SK-N-DZ (cell line): ENCODE results near the gene KCND2. TPM values are rescaled to one million over a fixed set of nuclear protein-coding genes. Genes with fewer than 3 reads are reported as not detected.
"Not testable (repeated sequence)": the region's sequence is repeated elsewhere in the genome, so short reads cannot be mapped to it uniquely, and the experiment has no call there.

ENCODE experiments used
- DNase-seq: peaks from one replicate; pipeline ENCODE4 v3.0.0-alpha.2; 2015; ENCODE audit warnings: low spot score
- polyA plus RNA-seq, 2 experiments: library from polyadenylated mRNA; depleted of rRNA; stranded (reverse); fragments of >200 nt; gene quantifications; 2 replicates each; pipeline ENCODE4 v1.2.3, GENCODE V29; 2014

The KCND2 gene
- polyA plus RNA-seq (2014; cell fraction: cytosol; rRNA removed), result 4.6 and 5.1 TPM in 2 replicates
- polyA plus RNA-seq (2014; cell fraction: nucleus; rRNA removed), result 2.4 and 2.8 TPM in 2 replicates

DNA sequence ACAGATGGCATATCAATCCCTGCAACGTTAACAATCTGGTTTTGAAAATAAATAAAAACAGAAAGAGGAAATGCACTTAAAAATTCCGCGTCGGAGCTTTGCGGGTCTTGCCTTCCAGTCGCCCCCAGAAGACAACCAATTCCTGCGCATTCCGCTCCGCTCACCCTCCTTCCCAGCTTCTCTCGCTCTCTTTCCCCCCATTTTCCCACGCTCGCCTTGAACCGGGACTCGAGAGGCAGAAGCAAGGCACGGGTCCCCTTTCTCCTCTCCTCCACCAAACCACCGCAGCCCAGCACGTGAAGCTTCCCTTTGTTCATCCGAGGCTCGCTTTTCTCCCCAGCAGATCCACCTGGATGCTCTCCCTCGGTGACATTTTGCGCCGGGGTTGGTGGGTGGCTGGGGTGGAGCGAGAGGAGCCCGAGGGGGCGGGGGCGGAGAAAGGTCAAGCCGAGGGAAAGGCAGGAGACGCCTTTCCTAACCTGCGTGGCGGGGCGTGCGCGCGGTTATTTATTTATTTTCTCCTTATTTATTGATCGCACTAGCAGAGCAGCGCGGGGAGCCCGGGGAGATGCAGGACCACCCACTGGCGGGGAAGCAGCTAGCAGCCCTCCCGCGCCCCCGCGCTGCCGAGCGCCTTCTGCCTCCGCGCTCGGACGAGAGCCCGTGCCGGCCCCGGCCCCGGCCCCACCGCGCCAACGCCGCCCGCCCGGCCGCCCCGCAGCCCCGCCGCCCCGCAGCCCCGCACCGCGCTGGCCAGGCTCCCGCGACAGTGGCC is at the start of gene KCND2:
TSS of gene KCND2 (plus strand) at position 475 of the 775 bp plus-strand sequence.
- DNase-seq, result peak; percentile 62

DNA sequence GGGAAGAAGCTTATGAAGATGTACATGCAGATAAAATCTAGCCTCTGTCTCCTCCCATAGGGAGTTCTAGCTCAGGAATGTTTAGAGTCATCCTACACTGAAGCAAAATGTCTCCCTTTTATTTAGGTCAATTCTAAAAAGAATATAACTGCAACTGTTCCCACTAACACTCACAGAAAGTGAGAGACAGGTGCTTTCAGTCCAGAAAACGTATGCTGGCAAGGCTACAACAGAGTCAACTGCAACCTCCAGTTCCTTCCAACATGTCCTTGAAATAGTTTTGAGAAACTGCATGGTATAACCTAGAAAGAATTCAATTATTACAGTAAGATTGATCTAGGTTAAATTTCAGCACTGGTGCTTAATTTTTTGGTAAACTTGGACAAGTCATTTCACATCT is 46.8 kb upstream of the KCND2 start:
- no peak for DNase-seq

DNA sequence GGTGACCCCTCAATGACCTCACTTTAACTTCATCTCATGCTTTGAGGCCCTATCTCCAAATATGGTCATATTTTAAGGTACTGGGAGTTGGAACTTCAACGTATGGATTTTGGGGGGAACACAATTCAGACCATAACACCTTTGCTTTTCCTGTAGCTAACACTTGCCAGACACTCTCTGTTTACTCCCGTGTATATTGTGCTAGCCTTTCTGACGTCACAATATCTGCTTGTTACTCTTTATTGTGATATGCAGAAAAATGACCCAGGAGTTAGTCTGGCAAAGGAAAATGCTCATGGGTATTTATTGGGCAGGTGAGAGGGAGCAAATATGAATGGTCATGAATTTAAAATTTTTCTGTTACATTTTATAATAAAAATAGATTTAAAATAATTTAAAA is 45.7 kb upstream of the KCND2 start:
- peak; percentile 44 for DNase-seq

DNA sequence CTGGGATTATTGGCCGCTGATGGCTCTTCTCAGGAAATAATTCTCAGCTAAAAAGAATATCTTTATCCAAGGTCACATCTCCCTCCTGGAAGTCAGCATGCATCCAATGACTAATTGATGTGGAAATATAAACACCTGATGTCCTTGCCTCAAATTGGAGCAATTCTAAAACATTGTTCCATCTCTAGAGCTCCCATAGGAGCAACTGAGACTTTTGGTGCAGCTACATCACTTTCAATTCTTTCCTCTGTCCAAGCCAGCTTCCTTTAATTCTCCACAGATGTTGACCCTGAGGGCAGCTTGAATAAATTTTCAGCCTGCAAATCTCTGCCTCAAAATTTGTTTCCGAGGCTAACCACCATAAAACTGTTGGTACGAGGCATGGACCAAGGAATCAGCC is 43.9 kb upstream of the KCND2 start:
- no peak for DNase-seq

DNA sequence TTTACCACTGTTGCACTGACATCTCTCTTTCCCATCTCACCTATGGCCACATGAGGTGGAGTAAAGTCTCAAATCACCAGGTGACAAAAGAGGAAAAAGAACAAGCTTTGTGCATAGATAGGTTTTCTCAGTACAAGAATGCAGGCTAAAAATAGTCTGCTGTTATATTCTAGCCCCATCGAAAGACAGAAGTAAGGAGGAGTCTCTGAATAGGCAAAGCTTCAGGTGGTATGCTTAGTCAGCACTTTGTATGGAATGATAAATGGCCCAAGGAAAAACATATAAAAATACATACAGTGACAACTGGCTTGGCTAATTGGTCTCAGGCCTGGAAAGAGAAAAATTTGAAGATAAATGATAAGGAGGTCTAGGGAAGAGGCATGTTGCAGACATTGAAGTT is 39.6 kb upstream of the KCND2 start:
- no peak for DNase-seq

DNA sequence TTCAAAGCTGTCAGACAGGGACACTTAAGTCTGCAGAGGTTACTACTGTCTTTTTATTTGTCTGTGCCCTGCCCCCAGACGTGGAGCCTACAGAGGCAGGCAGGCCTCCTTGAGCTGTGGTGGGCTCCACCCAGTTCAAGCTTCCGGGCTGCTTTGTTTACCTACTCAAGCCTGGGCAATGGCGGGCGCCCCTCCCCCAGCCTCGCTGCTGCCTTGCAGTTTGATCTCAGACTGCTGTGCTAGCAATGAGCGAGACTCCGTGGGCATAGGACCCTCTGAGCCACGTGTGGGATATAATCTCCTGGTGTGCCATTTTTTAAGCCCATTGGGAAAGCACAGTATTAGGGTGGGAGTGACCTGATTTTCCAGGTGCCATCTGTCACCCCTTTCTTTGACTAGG is 32.6 kb upstream of the KCND2 start:
- not testable (repeated sequence) for DNase-seq

DNA sequence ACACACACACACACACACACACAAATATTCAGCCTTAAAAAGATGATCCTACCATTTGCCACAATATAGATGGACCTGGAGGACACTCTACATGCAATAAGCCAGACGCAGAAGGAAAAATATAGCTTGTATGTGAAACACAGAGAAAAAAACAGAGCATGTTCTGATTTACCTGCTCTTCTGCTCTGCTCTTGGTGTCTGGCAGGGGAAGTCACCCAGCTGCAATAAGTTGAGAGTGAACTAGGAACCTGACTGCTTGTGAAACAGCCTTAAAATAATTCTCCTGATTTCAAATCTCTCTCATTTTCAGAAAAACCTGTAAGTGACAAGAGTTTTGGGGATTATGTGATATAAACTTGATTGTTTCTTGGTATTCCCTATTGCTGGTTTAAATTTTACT is 31.0 kb upstream of the KCND2 start:
- no peak for DNase-seq

DNA sequence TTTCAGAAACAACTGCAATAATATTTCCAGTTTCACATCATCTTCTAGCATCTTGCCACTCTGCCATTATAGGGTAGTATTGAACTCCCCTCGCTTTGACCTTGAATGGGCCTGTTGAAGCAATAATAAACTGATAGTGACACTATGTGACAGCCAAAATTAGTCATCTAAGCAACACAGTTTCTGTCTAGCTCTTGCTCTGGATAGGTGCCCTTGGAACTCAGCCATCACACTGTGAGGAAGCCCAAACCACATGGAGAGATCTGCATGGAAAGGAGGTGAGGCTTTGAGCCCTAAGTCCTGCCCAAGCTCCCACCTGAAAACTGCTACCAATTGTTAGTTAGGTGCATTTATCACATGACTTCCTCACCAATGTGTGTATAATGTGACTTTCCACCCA is 18.1 kb upstream of the KCND2 start:
- no peak for DNase-seq

DNA sequence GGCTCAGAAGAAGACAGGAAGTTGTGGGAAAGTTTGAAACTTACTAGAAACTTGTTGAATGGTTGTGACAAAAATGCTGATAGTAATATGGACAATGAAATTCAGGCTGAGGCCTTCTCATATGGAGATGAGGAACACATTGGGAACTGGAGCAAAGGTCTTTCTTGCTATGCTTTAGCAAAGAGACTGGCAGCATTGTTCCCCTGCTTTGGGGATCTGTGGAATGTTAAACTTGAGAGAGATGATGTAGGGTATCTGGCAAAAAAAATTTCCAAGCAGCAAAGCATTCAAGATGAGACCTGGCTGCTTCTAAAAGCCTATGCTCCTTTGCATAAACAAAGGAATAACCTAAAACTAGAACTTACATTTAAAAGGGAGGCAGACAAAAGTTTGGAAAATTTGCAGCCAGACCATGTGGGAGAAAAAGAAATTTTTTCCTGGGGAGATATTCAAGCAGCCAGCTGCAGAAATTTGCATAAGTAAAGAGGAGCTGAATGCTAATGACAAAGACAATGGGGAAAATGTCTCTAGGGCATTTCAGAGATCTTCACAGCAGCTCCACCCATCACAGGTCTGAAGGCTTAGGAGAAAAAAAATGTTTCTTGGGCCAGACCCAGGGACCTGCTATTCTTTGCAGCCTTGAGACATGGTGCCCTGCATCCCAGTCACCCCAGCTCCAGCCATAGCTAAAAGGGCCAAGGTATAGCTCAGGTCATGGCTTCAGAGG is 16.5 kb upstream of the KCND2 start:
- no peak for DNase-seq

DNA sequence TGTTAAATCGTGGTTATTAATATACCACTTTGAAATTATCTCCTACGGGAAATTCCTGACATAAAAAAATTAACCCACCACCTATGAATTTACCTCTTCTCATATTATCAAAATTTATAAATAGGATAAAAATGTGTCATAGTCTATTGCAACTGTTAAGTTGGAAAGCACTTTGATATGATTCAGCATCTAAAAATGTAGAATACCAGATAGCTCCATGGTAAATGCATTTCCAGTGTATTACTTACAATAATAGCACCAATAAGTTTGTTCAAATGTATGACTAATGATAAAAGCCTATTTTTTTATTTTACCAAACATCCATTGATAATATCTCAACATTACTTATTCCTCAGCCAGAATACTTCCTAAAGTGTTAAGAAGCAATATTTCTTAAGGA is 13.6 kb upstream of the KCND2 start:
- no peak for DNase-seq

DNA sequence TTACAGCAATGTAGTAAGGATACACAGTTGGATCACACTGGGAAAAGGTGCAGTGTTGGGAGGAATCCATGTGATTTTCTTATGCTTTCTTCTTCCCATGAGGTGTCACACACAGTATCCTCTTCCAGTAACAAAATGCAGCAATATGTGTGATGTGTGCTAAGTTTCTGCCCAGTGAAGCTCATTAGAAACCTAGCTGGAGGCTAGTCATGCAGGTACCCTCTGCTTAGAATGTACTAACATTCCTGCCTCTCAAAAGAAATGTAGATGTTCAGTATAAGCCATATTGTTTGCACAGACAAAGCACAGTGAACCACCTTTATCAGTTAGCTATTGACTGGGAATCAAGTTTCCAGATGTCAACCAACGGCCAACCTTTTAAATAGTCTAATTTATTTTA is 12.9 kb upstream of the KCND2 start:
- DNase-seq, result no peak

DNA sequence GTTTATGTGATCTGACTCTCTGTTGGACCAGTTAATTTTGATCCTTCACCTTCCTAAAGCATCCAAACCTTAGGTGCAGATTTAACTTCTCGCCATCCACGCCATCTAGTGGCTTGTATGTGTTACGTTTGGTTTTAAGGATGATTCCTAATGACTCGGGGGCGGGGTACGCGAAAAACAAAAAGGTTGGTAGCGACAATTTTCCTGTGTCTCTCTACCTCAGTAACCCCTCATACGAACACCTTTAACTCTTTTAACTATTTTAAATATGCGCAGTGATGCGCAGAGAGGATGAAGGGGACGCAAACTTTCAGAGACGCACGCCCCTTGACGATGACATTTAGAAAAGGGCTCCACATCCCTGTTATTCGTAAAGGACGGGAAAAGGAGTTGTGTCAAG is 714 bp upstream of the KCND2 start:
- DNase-seq, result peak; percentile 77

DNA sequence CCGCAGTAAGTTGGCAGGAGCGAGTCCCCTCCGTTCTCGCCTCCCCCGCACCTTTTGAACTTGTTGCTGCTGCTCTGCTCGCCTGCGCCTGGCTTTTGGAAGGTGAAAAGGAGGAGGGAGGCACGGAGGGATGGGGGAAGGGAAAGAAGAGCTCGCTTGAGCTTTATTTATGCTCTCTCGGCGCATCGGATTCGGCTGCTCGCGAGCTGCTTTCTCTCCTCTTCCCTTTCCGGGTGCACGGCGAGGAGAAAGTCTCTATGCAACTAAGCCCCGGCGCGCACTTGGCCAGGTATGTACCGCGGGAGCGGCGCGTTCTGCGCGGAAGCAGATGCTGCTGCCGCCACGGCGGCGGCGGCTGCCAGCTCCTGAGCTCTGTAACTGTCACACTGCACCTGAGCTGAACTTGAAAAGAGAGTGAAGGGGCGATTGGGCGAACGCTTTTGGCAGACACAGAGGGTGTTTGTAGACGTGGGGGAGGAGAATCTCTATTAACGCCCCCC is 551 bp downstream of the KCND2 start:
- peak; percentile 61 for DNase-seq

DNA sequence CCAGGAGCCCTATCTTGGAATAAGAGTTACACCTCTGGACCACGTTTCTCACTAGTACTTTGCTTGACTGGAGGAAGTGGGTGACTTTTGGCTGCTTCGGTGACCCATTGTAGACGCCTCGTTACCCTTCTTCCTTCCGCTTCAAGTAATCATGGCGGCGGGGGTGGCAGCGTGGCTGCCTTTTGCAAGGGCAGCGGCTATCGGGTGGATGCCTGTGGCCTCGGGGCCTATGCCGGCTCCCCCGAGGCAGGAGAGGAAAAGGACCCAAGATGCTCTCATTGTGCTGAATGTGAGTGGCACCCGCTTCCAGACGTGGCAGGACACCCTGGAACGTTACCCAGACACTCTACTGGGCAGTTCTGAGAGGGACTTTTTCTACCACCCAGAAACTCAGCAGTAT is 1.5 kb downstream of the KCND2 start:
- no peak for DNase-seq

DNA sequence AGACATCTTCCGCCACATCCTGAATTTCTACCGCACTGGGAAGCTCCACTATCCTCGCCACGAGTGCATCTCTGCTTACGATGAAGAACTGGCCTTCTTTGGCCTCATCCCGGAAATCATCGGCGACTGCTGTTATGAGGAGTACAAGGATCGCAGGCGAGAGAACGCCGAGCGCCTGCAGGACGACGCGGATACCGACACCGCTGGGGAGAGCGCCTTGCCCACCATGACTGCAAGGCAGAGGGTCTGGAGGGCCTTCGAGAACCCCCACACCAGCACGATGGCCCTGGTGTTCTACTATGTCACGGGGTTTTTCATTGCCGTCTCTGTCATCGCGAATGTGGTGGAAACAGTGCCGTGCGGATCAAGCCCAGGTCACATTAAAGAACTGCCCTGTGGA is 1.9 kb downstream of the KCND2 start:
- DNase-seq, result no peak

DNA sequence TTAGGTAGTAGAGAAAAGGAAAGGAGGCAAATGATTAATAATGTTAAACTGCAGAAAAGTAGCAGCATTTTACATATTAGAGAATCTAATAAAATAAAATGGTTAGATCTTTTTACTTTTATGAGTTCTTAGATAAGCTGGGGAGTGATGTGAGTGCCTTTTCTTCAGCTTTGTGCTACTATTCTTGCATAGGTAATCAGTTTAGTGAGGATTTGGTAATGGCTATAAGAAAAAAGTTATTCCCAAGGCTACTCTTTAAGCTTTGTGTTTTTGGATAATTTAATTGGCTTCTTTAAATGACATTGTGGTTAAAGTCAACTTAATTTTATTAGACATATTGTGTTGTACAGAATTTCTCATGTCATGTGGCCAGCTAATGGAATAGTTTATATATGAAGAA is 3.7 kb downstream of the KCND2 start:
- DNase-seq, result no peak

DNA sequence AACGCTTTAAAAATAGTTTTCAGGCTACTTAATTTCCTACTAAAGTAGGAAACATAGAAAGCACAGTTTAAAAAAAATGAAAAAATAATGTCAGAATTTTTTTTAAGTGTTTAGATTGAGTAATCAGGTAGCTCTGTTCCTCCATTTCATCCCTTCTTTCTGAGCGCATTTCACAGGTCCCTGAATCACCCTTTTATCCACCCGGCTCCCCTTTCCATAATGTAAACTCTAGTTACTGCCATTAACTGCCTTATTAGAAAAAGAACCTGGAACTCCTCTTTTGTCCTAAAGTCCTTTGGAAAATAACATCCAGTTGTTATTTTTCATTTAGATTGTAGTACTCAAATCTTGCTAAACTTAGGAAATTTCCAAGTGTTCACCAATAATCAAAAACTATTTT is 5.8 kb downstream of the KCND2 start:
- DNase-seq, result no peak

DNA sequence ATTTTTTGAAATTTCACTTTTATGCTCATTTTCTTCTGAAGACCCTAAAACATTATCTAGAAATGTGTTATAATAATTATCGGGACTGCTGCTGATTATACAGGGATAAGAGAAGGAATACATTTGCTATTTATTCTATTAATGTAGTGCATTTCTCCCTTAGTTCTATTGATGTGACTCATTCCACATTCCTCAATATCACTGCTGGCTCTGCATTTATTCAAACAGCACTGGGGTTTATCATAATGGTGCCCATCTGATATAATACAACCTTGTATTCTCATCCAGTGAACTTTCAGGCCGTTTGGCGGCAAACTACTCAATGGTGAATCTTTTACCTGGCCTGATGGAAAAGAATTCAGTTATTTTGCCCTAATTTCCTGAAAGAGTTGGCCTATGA is 7.8 kb downstream of the KCND2 start:
- DNase-seq, result no peak

DNA sequence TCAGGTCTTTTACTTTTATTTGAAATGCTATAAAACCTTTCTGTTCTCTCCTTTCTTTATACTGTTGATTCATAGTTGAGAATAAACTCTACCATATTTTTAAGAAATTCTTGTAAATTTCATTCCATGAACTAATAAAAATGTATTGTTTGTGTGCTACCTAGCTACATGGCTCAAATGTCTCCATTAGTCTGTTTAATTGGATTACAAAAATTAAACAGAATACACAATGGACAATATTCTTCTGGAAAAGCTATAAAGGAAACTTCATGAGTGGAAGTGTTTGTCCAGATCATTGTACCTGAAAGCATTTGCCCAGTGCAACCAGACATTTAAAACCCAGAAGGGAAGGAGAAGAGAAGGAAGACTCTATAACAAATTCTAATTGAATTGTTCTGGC is 20.1 kb downstream of the KCND2 start:
- DNase-seq, result no peak

DNA sequence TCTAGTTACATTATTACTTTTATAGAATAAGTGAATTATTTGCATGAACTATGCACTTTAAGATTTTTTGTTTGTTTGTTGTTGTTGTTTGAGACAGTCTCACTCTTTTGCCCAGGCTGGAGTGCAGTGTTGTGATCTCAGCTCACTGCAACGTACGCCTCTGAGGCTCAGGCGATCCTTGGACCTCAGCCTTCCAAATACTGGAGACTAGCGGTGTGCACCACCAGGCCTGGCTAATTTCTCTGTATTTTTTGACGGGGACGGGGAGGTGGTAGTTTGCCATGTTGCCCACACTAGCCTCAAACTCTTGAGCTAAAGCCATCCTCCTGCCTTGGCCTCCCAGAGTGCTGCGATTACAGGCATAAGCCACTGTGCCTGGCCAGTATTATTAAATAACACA is 29.2 kb downstream of the KCND2 start:
- no peak for DNase-seq

DNA sequence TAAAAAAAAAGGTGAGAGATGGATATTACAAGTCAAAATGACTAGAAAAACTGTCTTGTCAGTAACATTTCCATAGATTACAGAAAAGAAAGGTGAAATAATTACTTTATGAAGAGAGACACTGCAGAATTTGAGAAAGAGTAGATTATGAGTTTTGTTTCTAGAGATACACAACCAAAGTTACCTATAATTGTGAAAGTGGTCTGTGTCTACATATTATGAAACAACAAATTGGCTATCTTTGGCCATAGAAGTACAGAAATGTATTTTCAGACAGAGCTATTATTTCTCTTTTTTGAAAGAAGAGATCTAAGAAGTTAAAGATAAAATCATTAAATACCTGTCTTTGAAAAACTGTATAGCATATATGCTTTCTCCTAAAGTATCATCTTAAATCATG is 30.1 kb downstream of the KCND2 start:
- no peak for DNase-seq

DNA sequence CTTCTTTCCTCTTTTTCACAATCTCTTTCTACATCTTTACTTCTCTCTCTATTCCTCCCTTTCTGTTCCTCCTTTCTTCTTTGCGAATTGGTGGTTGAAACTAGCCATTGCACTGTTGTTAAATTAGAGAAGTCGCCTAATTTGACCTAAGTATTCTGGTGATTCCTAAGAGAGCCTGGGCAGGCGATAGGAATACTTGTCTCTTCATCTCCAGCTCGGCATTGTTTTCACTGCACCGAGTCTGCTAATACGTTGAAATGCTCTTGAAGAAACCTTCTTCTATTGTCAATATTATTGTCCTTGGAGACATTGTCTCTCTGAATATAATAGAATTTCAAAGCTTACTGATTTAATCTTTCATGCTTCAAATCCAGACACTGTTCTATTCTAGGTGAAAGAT is 31.7 kb downstream of the KCND2 start:
- DNase-seq, result no peak

DNA sequence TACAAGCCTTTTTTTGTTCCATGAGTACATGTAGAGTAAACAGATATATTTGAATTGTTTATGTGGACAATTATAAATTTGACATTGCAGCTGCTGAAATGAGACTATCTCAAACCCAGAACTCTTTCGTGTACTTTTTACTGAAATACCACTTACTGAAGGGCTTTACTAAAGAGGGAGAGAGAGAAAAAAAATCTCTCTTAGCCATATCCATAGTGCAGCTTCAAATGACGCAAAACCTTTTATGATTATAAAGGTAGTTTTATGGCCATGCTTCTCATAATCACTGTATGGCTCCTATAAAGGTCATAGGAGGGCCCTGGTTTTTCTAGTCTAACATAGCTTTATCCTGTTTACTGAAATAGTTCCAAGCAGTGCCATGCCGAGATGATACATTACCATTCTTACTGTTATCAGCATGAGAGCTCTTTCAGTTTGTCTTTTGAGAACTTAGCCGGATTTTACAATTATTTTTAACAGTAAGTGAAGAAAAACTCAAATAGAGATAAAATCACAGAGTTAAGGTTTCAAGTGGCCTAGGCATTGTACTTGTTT is 35.1 kb downstream of the KCND2 start:
- DNase-seq, result no peak
